ENCODE data around the gene PKN2. TPM values are rescaled to one million over a fixed set of nuclear protein-coding genes. Genes with fewer than 3 reads are reported as not detected.
"Not testable (repeated sequence)": the region's sequence is repeated elsewhere in the genome, so short reads cannot be mapped to it uniquely, and the experiment has no call there.

PKN2 gene
- total RNA-seq, 1 experiment from 2014 or later = 43.6 TPM

DNA sequence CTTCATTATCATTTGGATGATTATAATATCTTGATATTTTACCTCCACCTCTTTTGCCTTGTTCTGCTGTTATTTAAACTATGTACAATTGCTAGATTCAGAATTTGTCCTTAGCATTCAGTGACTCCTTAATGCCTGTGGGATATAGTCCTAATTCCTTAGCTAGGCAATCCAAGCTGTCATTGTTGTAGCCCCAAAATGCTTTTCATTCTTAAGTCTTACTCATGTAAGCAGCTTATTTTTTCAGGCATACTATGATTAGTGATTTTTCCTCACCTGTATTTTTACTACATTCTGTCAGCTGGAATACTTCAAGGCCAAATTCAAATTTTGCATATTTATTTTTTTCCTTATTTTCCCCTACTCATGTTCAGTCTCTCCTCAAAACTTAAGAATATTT, 13.4 kb downstream of the PKN2 start:
- Histone ChIP-seq H3K4me1 (replicated peaks) (peaks cover 60% of the 10 kb centered on the region), H3K27ac (peak overlapping the region; percentile 50), H3K4me3 (no peak overlapping the region), H3K27me3 (replicated peaks) (no peaks in the 10 kb centered on the region), H3K9me3 (replicated peaks) (no peaks in the 10 kb centered on the region), H3K36me3 (peaks cover 16% of the 10 kb centered on the region)
- peak in 1 of 2 experiments; percentile 58 for DNase-seq (ENCODE audit: low read depth in 1 of 2, low spot score in 2 of 2)

GRCh38 chr1:88698140-88698539, 14.1 kb downstream of the PKN2 start:
- Histone ChIP-seq H3K9me3 (replicated peaks) (no peaks in the 10 kb centered on the region), H3K4me3 (no peak overlapping the region), H3K4me1 (replicated peaks) (peaks cover 60% of the 10 kb centered on the region), H3K27ac (peak overlapping the region; percentile 50), H3K36me3 (peaks cover 16% of the 10 kb centered on the region), H3K27me3 (replicated peaks) (no peaks in the 10 kb centered on the region)
- DNase-seq (ENCODE audit: low read depth in 1 of 2, low spot score in 2 of 2) = peak in 1 of 2 experiments; percentile 80

- H3K27me3 ChIP-seq (replicated peaks) = no peaks in the 10 kb centered on the region
- DNase-seq (ENCODE audit: low read depth in 1 of 2, low spot score in 2 of 2) = no peak
- H3K9me3 ChIP-seq (replicated peaks) = no peaks in the 10 kb centered on the region
- H3K4me1 ChIP-seq (replicated peaks) = peaks cover 60% of the 10 kb centered on the region
- H3K36me3 ChIP-seq = peaks cover 12% of the 10 kb centered on the region
- H3K27ac ChIP-seq = peak overlapping the region; percentile 50
- H3K4me3 ChIP-seq = no peak overlapping the region
These were observed 14.7 kb downstream of the PKN2 start for GRCh38 chr1:88698764-88699163.

DNA sequence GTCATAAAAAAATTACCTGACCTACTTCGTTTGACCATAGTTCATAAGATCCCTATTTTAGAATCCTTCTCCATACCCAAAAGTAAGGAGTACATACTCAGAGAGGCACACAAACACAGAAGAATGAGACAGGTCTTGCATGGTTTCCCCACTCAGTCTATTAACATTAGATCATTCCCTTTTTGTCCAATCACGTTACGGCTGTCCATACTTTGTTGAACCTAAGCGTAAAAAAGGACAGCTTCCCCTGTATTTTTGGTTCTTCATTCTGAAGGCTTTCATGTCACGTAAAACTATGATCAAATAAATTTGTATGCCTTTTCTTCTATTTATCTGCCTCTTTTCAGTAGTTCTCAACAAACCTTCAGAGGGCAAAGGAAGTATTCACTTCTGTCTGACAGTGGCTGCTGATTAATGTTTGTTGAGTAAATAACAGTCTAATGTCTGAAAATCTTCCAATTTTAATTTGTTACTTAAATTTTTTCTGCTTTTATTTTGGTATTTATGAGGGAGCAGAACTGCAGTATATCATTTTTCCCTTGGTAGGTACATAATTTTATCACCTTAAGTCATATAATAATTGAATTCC, 16.4 kb downstream of the PKN2 start:
- Histone ChIP-seq H3K27ac (no peak overlapping the region), H3K36me3 (peaks cover 7% of the 10 kb centered on the region; the same call in 1 of the 2 replicates), H3K9me3 (replicated peaks) (no peaks in the 10 kb centered on the region), H3K4me1 (replicated peaks) (peaks cover 55% of the 10 kb centered on the region), H3K4me3 (no peak overlapping the region), H3K27me3 (replicated peaks) (no peaks in the 10 kb centered on the region)
- no peak for DNase-seq (ENCODE audit: low read depth in 1 of 2, low spot score in 2 of 2)

DNA sequence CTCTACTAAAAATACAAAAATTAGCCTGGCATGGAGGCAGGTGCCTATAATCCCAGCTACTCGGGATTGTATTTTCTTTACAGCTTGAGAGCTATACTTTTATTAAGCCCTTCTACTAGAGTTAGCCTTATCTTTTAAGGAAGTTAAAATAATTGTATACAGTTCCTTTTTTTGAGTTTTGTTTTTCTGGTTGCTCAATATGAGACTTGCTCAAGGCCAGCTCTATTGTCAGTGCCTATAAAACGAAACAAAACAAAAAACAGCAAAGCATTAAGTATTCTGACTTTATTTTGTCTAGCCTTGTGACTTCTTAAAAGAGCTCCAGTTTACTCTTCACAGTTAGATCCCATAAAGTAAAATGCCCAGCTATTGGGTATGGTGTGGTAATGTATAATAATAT, 17.2 kb downstream of the PKN2 start:
- Histone ChIP-seq H3K36me3 (peaks cover 7% of the 10 kb centered on the region; the same call in 1 of the 2 replicates), H3K9me3 (replicated peaks) (no peaks in the 10 kb centered on the region), H3K4me1 (replicated peaks) (peaks cover 47% of the 10 kb centered on the region), H3K4me3 (no peak overlapping the region), H3K27ac (no peak overlapping the region), H3K27me3 (replicated peaks) (no peaks in the 10 kb centered on the region)
- DNase-seq (ENCODE audit: low read depth in 1 of 2, low spot score in 2 of 2) = no peak

GRCh38 chr1:88701793-88702192, 17.7 kb downstream of the PKN2 start:
- not testable (repeated sequence) for H3K9me3 ChIP-seq (replicated peaks); H3K27me3 ChIP-seq (replicated peaks); H3K27ac ChIP-seq; H3K36me3 ChIP-seq; DNase-seq (ENCODE audit: low read depth in 1 of 2, low spot score in 2 of 2); H3K4me3 ChIP-seq
- peaks cover 42% of the 10 kb centered on the region for H3K4me1 ChIP-seq (replicated peaks)

- H3K27ac ChIP-seq = no peak overlapping the region
- no peak for DNase-seq (ENCODE audit: low read depth in 1 of 2, low spot score in 2 of 2)
These were observed 23.9 kb downstream of the PKN2 start for GRCh38 chr1:88708011-88708410.

GRCh38 chr1:88712907-88713306, 28.8 kb downstream of the PKN2 start:
- not testable (repeated sequence) for H3K27ac ChIP-seq; H3K9me3 ChIP-seq (replicated peaks); DNase-seq (ENCODE audit: low read depth in 1 of 2, low spot score in 2 of 2); H3K4me3 ChIP-seq; H3K27me3 ChIP-seq (replicated peaks); H3K4me1 ChIP-seq (replicated peaks)
- H3K36me3 ChIP-seq = peaks cover 16% of the 10 kb centered on the region

More at GRCh38 chr1:88708011-88708410, 23.9 kb downstream of the PKN2 start:
- H3K27me3 ChIP-seq (replicated peaks) = no peaks in the 10 kb centered on the region
- H3K36me3 ChIP-seq = peaks cover 16% of the 10 kb centered on the region
- no peaks in the 10 kb centered on the region for H3K4me1 ChIP-seq (replicated peaks)
- H3K9me3 ChIP-seq (replicated peaks) = no peaks in the 10 kb centered on the region
- no peak overlapping the region for H3K4me3 ChIP-seq

DNA sequence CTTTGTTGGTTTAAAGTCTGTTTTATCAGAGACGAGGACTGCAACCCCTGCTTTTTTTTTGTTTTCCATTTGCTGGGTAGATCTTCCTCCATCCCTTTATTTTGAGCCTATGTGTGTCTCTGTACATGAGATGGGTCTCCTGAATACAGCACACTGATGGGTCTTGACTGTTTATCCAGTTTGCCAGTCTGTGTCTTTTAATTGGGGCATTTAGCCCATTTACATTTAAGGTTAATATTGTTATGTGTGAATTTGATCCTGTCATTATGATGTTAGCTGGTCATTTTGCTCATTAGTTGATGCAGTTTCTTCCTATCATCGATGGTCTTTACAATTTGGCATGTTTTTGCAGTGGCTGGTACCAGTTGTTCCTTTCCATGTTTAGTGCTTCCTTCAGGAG, 32.5 kb downstream of the PKN2 start:
- DNase-seq (ENCODE audit: low read depth in 1 of 2, low spot score in 2 of 2); H3K4me3 ChIP-seq; H3K36me3 ChIP-seq; H3K9me3 ChIP-seq (replicated peaks); H3K27me3 ChIP-seq (replicated peaks); H3K4me1 ChIP-seq (replicated peaks); H3K27ac ChIP-seq: not testable (repeated sequence)

DNA sequence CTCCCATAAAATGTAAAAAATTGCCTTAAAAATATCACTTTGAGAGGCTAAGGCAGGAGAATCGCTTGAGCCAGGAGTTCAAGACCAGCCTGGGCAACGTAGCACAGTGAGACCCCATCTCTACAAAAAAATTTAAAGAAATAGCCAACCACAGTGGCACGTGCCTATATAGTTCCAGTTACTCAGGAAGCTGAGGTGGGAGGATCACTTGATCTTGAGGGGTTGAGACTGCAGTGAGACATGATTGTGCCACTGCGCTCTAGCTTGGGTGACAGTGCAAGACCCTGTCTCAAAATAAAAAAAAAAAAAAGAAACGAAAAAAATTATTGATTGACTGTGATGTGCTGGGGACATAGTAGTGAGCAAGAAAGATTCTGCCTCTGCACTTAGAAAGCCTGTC, 38.4 kb downstream of the PKN2 start:
- Histone ChIP-seq H3K4me3 (no peak overlapping the region), H3K27ac (no peak overlapping the region), H3K9me3 (replicated peaks) (no peaks in the 10 kb centered on the region), H3K36me3 (no peaks in the 10 kb centered on the region), H3K4me1 (replicated peaks) (no peaks in the 10 kb centered on the region), H3K27me3 (replicated peaks) (no peaks in the 10 kb centered on the region)
- DNase-seq (ENCODE audit: low read depth in 1 of 2, low spot score in 2 of 2) = no peak

DNA sequence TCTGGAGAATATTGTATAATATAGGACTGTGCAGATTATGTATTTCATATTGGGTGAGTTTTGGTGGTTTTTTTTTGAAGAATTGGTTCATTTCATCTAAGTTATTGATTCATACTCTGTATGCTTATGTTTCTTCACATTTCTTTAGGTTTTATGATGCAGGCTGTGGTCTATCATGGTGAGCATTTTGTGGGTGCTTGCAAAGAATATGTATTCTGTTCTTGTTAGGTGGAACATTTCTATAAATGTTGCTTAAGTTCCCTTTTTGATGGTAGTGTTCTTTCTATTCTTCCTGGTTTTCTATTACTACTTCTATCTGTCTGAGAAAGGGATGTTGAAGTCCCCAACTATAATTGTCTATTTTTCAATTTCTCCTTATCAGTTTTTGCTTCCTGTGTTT, 42.6 kb downstream of the PKN2 start:
- Histone ChIP-seq H3K36me3 (peaks cover 6% of the 10 kb centered on the region), H3K4me1 (replicated peaks) (peaks cover 14% of the 10 kb centered on the region), H3K27ac (no peak overlapping the region), H3K9me3 (replicated peaks) (no peaks in the 10 kb centered on the region), H3K4me3 (no peak overlapping the region), H3K27me3 (replicated peaks) (no peaks in the 10 kb centered on the region)
- no peak for DNase-seq (ENCODE audit: low read depth in 1 of 2, low spot score in 2 of 2)

DNA sequence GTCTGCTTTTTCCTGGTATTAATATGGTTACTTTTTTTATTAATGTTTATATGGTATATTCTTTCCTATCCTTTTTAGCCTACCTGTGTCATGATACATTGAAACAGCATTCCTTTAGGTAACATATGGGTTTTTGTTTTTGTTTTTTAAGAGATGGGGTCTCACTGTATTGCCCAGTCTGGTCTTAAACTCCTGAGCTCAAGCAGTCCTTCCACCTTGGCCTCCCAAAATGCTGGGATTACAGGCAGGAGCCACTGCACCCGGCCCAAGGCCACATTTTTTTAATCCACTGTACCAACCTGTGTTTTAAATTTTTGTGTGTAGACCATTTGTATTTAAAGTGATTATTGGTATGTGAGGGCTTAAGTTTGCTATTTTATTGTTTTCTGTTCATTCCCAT, 43.1 kb downstream of the PKN2 start:
- peaks cover 18% of the 10 kb centered on the region for H3K4me1 ChIP-seq (replicated peaks)

DNA sequence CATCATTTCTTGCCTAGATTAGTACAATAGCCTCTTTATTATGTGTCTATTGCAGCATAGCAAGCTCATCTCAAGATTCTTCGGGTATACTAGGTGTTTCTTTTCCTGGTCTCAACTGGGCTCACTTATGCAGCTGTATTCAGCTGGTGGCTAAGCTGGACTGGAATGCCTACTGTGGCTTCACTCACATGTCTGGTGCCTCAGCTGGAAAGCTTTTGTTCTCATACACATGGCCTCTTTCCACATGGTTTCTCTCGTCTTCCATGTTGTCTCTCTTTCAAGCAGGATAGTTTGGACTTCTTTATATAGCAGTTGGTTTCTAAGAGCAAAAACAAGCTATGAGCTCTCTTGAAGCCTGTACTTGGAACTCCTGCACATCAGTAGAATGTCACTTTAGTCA, 45.2 kb downstream of the PKN2 start:
- no peak for DNase-seq (ENCODE audit: low read depth in 1 of 2, low spot score in 2 of 2)
- Histone ChIP-seq H3K4me1 (replicated peaks) (peaks cover 20% of the 10 kb centered on the region), H3K27me3 (replicated peaks) (no peaks in the 10 kb centered on the region), H3K36me3 (peaks cover 9% of the 10 kb centered on the region), H3K9me3 (replicated peaks) (no peaks in the 10 kb centered on the region), H3K4me3 (no peak overlapping the region), H3K27ac (no peak overlapping the region)

More for the DNA sequence above, 43.1 kb downstream of the PKN2 start:
- H3K27ac ChIP-seq = no peak overlapping the region
- no peaks in the 10 kb centered on the region for H3K27me3 ChIP-seq (replicated peaks)
- no peaks in the 10 kb centered on the region for H3K9me3 ChIP-seq (replicated peaks)
- peaks cover 6% of the 10 kb centered on the region for H3K36me3 ChIP-seq
- no peak overlapping the region for H3K4me3 ChIP-seq
- no peak for DNase-seq (ENCODE audit: low read depth in 1 of 2, low spot score in 2 of 2)

GRCh38 chr1:88730132-88730675, 46.1 kb downstream of the PKN2 start:
- peaks cover 9% of the 10 kb centered on the region for H3K36me3 ChIP-seq
- no peaks in the 10 kb centered on the region for H3K9me3 ChIP-seq (replicated peaks)
- no peak overlapping the region for H3K27ac ChIP-seq
- H3K4me1 ChIP-seq (replicated peaks) = peaks cover 20% of the 10 kb centered on the region
- no peaks in the 10 kb centered on the region for H3K27me3 ChIP-seq (replicated peaks)
- DNase-seq (ENCODE audit: low read depth in 1 of 2, low spot score in 2 of 2) = no peak
- no peak overlapping the region for H3K4me3 ChIP-seq

DNA sequence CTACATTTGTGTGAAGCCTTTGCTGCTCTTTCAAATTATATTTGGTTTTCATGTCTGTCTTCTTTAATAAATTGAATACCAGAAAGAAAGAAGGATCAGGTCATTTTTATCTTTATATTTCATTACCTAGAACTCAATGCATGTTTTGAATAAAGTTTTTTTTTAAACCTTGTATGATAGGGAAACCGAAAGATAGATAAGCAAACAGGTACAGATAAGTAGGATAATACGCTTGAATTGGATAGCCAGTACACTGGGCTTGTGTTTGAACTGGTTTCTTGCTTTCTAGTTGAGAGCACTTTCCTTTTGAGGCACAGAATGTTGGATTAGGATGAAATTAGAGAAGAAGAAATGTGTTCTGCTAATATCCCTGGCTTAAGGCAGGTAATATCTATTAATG, 46.9 kb downstream of the PKN2 start:
- Histone ChIP-seq H3K9me3 (replicated peaks) (no peaks in the 10 kb centered on the region), H3K27me3 (replicated peaks) (no peaks in the 10 kb centered on the region), H3K4me1 (replicated peaks) (peaks cover 20% of the 10 kb centered on the region), H3K36me3 (peaks cover 9% of the 10 kb centered on the region), H3K4me3 (no peak overlapping the region), H3K27ac (peak overlapping the region; percentile 30)
- DNase-seq (ENCODE audit: low read depth in 1 of 2, low spot score in 2 of 2) = no peak
